Hepatocyte (in vitro differentiated cells): ENCODE results near the gene RREB1.

Source experiments
- CTCF ChIP-seq: fragments of 200-600 bp; sonication (generic); IDR thresholded peaks from 2 replicates; pipeline ENCODE4 v1.5.1; 2016; ENCODE audit warnings: antibody characterized with exemption, mild to moderate bottlenecking; ENCODE audit not compliant: poor library complexity
- EZH2 ChIP-seq: fragments of 200-600 bp; sonication (generic); IDR thresholded peaks from 2 replicates; pipeline ENCODE4 v1.6.1; 2016; ENCODE audit warnings: antibody characterized with exemption, mild to moderate bottlenecking, borderline replicate concordance

GRCh38 chr6:7127680-7128079 lies 19.9 kb downstream of the RREB1 start:
- TF ChIP-seq CTCF: no peak
- TF ChIP-seq EZH2: no peak
